WTC11 (cell line): Measurements from ENCODE around the gene SH3RF2. TPM values are rescaled to one million over a fixed set of nuclear protein-coding genes. Genes with fewer than 3 reads are reported as not detected.

Experiments
- ATAC-seq: fragments of 200-7000 bp; cut with Tn5 transposase; 2 replicates; pipeline ENCODE4 v1.10.0; 2021; ENCODE audit warnings: mild to moderate bottlenecking, moderate library complexity
- CTCF ChIA-PET: fragments of 300-600 bp; sonication (Branson Sonifier 250); formaldehyde crosslinking; loops from one replicate; lab custom pipeline; 2021; ENCODE audit warnings: antibody characterized with exemption; lab: Charles Lee
- POLR2A ChIA-PET: fragments of 350-600 bp; sonication (Branson Sonifier 250); formaldehyde crosslinking; loops from one replicate; lab custom pipeline; 2021; ENCODE audit warnings: antibody characterized with exemption; lab: Charles Lee
- DNase-seq: peaks from one replicate; pipeline ENCODE4 v3.0.0; 2021; ENCODE audit warnings: low spot score
- H3K27ac Mint-ChIP-seq: 2 replicates; pipeline ENCODE4 v1.8.0; 2021; ENCODE audit warnings: mixed read lengths
- H3K27me3 Mint-ChIP-seq: 2 replicates; pipeline ENCODE4 v1.8.0; 2021; ENCODE audit warnings: low read depth, mild to moderate bottlenecking, moderate library complexity, mixed read lengths
- H3K36me3 Mint-ChIP-seq: 2 replicates; pipeline ENCODE4 v1.8.0; 2021; ENCODE audit warnings: mixed read lengths
- H3K4me1 Mint-ChIP-seq: 2 replicates; pipeline ENCODE4 v1.8.0; 2022; ENCODE audit warnings: mixed read lengths
- H3K4me3 Mint-ChIP-seq: 2 replicates; pipeline ENCODE4 v1.8.0; 2021; ENCODE audit warnings: mild to moderate bottlenecking, moderate library complexity, mixed read lengths
- H3K9me3 Mint-ChIP-seq: 2 replicates; pipeline ENCODE4 v1.8.0; 2021; ENCODE audit warnings: mixed read lengths
- CREB1 ChIP-seq: sonication (generic); formaldehyde crosslinking; IDR thresholded peaks from 2 replicates; pipeline ENCODE4 v1.8.0; 2023; ENCODE audit warnings: mild to moderate bottlenecking, missing genetic modification reagents
- CREM ChIP-seq: sonication (generic); formaldehyde crosslinking; IDR thresholded peaks from 2 replicates; pipeline ENCODE4 v1.8.1; 2022; ENCODE audit warnings: mild to moderate bottlenecking, missing genetic modification reagents, moderate library complexity
- ERG ChIP-seq: fragments of 250-450 bp; sonication (Bioruptor Pico); IDR thresholded peaks from 2 replicates; pipeline ENCODE4 v1.8.0; 2021; ENCODE audit warnings: mild to moderate bottlenecking
- FOXJ3 ChIP-seq: sonication (generic); formaldehyde crosslinking; IDR thresholded peaks from 2 replicates; pipeline ENCODE4 v1.9.0; 2021; ENCODE audit warnings: missing genetic modification reagents, mild to moderate bottlenecking, borderline replicate concordance
- GABPB1 ChIP-seq: sonication (generic); formaldehyde crosslinking; IDR thresholded peaks from 2 replicates; pipeline ENCODE4 v1.8.1; 2023; ENCODE audit warnings: mild to moderate bottlenecking, missing genetic modification reagents
- GTF2I ChIP-seq: fragments of 250-450 bp; sonication (Bioruptor Pico); conservative IDR thresholded peaks from 2 replicates; pipeline ENCODE4 v1.4.0; 2021; ENCODE audit warnings: mild to moderate bottlenecking
- IRF2 ChIP-seq: sonication (generic); formaldehyde crosslinking; IDR thresholded peaks from 2 replicates; pipeline ENCODE4 v1.8.0; 2022; ENCODE audit warnings: low read depth, missing genetic modification reagents, borderline replicate concordance
- JUN ChIP-seq: sonication (generic); formaldehyde crosslinking; IDR thresholded peaks from 2 replicates; pipeline ENCODE4 v1.8.0; 2023; ENCODE audit warnings: mild to moderate bottlenecking, missing genetic modification reagents
- MAX ChIP-seq: sonication (generic); formaldehyde crosslinking; IDR thresholded peaks from 2 replicates; pipeline ENCODE4 v1.8.0; 2022; ENCODE audit warnings: mild to moderate bottlenecking, missing genetic modification reagents
- MYBL2 ChIP-seq: sonication (generic); formaldehyde crosslinking; IDR thresholded peaks from 2 replicates; pipeline ENCODE4 v1.8.1; 2023; ENCODE audit warnings: mild to moderate bottlenecking, moderate library complexity, missing genetic modification reagents
- NFATC4 ChIP-seq: fragments of 250-450 bp; sonication (Bioruptor Pico); IDR thresholded peaks from 2 replicates; pipeline ENCODE4 v1.9.0; 2021; ENCODE audit warnings: mild to moderate bottlenecking
- NFE2L1 ChIP-seq: sonication (generic); formaldehyde crosslinking; IDR thresholded peaks from 2 replicates; pipeline ENCODE4 v1.8.1; 2023; ENCODE audit warnings: missing genetic modification reagents
- NR1H2 ChIP-seq: sonication (generic); formaldehyde crosslinking; IDR thresholded peaks from 2 replicates; pipeline ENCODE4 v1.9.0; 2021; ENCODE audit warnings: mild to moderate bottlenecking, moderate library complexity, missing genetic modification reagents
- NR2C2 ChIP-seq: sonication (generic); formaldehyde crosslinking; IDR thresholded peaks from 2 replicates; pipeline ENCODE4 v1.8.0; 2022; ENCODE audit warnings: mild to moderate bottlenecking, missing genetic modification reagents
- USF1 ChIP-seq: sonication (generic); formaldehyde crosslinking; IDR thresholded peaks from 2 replicates; pipeline ENCODE4 v1.8.0; 2022; ENCODE audit warnings: mild to moderate bottlenecking, missing genetic modification reagents
- ZMAT4 ChIP-seq: fragments of 250-450 bp; sonication (Bioruptor Pico); IDR thresholded peaks from 2 replicates; pipeline ENCODE4 v1.9.0; 2021; ENCODE audit warnings: mild to moderate bottlenecking
- ZNF138 ChIP-seq: sonication (generic); formaldehyde crosslinking; conservative IDR thresholded peaks from 2 replicates; pipeline ENCODE4 v1.8.1; 2022; ENCODE audit warnings: mild to moderate bottlenecking, moderate library complexity, missing genetic modification reagents
- ZNF219 ChIP-seq: sonication (generic); formaldehyde crosslinking; IDR thresholded peaks from 2 replicates; pipeline ENCODE4 v1.8.0; 2023; ENCODE audit warnings: missing genetic modification reagents, mild to moderate bottlenecking, borderline replicate concordance
- ZNF281 ChIP-seq: sonication (generic); formaldehyde crosslinking; IDR thresholded peaks from 2 replicates; pipeline ENCODE4 v1.8.0; 2023; ENCODE audit warnings: mild to moderate bottlenecking, missing genetic modification reagents
- ZNF416 ChIP-seq: fragments of 250-450 bp; sonication (Bioruptor Pico); IDR thresholded peaks from 2 replicates; pipeline ENCODE4 v1.9.0; 2021; ENCODE audit warnings: mild to moderate bottlenecking, inconsistent platforms
- ZNF423 ChIP-seq: fragments of 250-450 bp; sonication (Bioruptor Pico); IDR thresholded peaks from 2 replicates; pipeline ENCODE4 v2.1.2; 2022; ENCODE audit warnings: mild to moderate bottlenecking, moderate library complexity
- ZNF512 ChIP-seq: sonication (generic); formaldehyde crosslinking; IDR thresholded peaks from 2 replicates; pipeline ENCODE4 v1.8.1; 2022; ENCODE audit warnings: missing genetic modification reagents, borderline replicate concordance
- ZSCAN18 ChIP-seq: fragments of 250-450 bp; sonication (Bioruptor Pico); IDR thresholded peaks from 2 replicates; pipeline ENCODE4 v2.1.2; 2022; ENCODE audit warnings: mild to moderate bottlenecking, moderate library complexity
- total RNA-seq: library from RNA; stranded (reverse); gene quantifications from 3 replicates; pipeline ENCODE4 v1.2.3, GENCODE V29; 2021

The SH3RF2 gene
- total RNA-seq, 1 experiment from 2014 or later = 0.83 TPM

GRCh38 chr5:146034127-146034526 lies 97.7 kb downstream of the SH3RF2 start (continued):
- TF ChIP-seq IRF2 (CRISPR knock-in tag) (no peak), JUN (CRISPR knock-in tag) (no peak), ZNF423 (CRISPR knock-in tag) (no peak), ZNF281 (no peak), NR1H2 (CRISPR knock-in tag) (no peak), CREB1 (no peak), NR2C2 (CRISPR knock-in tag) (no peak)

- ATAC-seq (no peak), DNase-seq (no peak)
- Mint-ChIP-seq H3K27me3 (no peaks in the 10 kb centered on the region), H3K27ac (no peak overlapping the region), H3K4me3 (no peak overlapping the region), H3K9me3 (no peaks in the 10 kb centered on the region), H3K36me3 (no peaks in the 10 kb centered on the region), H3K4me1 (no peaks in the 10 kb centered on the region; the same call in 1 of the 2 replicates)
- ChIA-PET POLR2A (no interaction called here), CTCF (interaction anchor here (0.8 to 1.1 kb wide), 6 partner anchors 8 to 147 kb away, joined by 4 to 7 read pairs (median 4); no protein-coding TSS in a partner anchor)
- TF ChIP-seq ZNF219 (CRISPR knock-in tag) (no peak), GABPB1 (no peak), ZNF138 (CRISPR knock-in tag) (no peak), IRF2 (CRISPR knock-in tag) (no peak), NFE2L1 (CRISPR knock-in tag) (no peak), ZSCAN18 (CRISPR knock-in tag) (no peak), ZMAT4 (CRISPR knock-in tag) (no peak), USF1 (CRISPR knock-in tag) (no peak), NFATC4 (no peak), GTF2I (CRISPR knock-in tag) (no peak), NR1H2 (CRISPR knock-in tag) (no peak), ZNF512 (no peak), CREM (no peak), MAX (no peak)
Measured at GRCh38 chr5:146034605-146035004, 98.2 kb downstream of the SH3RF2 start.

GRCh38 chr5:146039420-146039819 lies 103.0 kb downstream of the SH3RF2 start:
- DNase-seq (no peak), ATAC-seq (no peak)
- CTCF ChIA-PET = no interaction called here
- Mint-ChIP-seq H3K27ac (no peak overlapping the region), H3K27me3 (no peaks in the 10 kb centered on the region), H3K36me3 (no peaks in the 10 kb centered on the region), H3K4me3 (no peak overlapping the region), H3K9me3 (no peaks in the 10 kb centered on the region), H3K4me1 (peaks cover 6% of the 10 kb centered on the region)
- POLR2A ChIA-PET = no interaction called here
- no peak for TF ChIP-seq USF1 (CRISPR knock-in tag)
- TF ChIP-seq FOXJ3 = no peak
- no peak for TF ChIP-seq ZMAT4 (CRISPR knock-in tag)
- no peak for TF ChIP-seq NR2C2 (CRISPR knock-in tag)
- no peak for TF ChIP-seq MYBL2 (CRISPR knock-in tag)
- no peak for TF ChIP-seq ZNF416
- TF ChIP-seq NFE2L1 (CRISPR knock-in tag) = no peak
- TF ChIP-seq ERG (CRISPR knock-in tag) = no peak
- TF ChIP-seq NFATC4 = no peak
- no peak for TF ChIP-seq ZNF423 (CRISPR knock-in tag)
